CD4-positive, alpha-beta memory T cell (primary cell): ENCODE data around the gene PCMT1. TPM values are rescaled to one million over a fixed set of nuclear protein-coding genes. Genes with fewer than 3 reads are reported as not detected.

Source experiments
- CTCF ChIA-PET: fragments of 350-600 bp; sonication (Branson Sonifier 250); formaldehyde crosslinking; loops from one replicate; lab custom pipeline; 2021; ENCODE audit warnings: inconsistent platforms; ENCODE audit not compliant: partially characterized antibody; lab: Charles Lee
- POLR2A ChIA-PET: fragments of 350-600 bp; sonication (Branson Sonifier 250); formaldehyde crosslinking; loops from one replicate; lab custom pipeline; 2021; ENCODE audit not compliant: partially characterized antibody; lab: Charles Lee
- DNase-seq, 5 donors: peaks; one replicate each; pipeline versions ENCODE4 v3.0.0 to v3.0.0-alpha.2; 2020 to 2022; ENCODE audit warnings: mixed read lengths in 1 of 5
- H3K27ac ChIP-seq: one replicate; pipeline ENCODE4 v1.7.0; 2013; ENCODE audit warnings: low read depth, low read length
- H3K27me3 ChIP-seq: 2 replicates; pipeline ENCODE4 v1.7.0; 2013; ENCODE audit warnings: mild to moderate bottlenecking, low read length, moderate library complexity; ENCODE audit not compliant: insufficient read depth
- H3K36me3 ChIP-seq: 2 replicates; pipeline ENCODE4 v1.7.0; 2013; ENCODE audit warnings: mild to moderate bottlenecking, low read length, moderate library complexity; ENCODE audit not compliant: insufficient read depth
- H3K4me1 ChIP-seq: 2 replicates; pipeline ENCODE4 v1.7.0; 2013; ENCODE audit warnings: mild to moderate bottlenecking, low read length, moderate library complexity; ENCODE audit not compliant: insufficient read depth
- H3K4me3 ChIP-seq, 2 donors: one replicate each; pipeline ENCODE4 v1.7.0; 2013; ENCODE audit warnings: low read length in 2 of 2, mild to moderate bottlenecking in 1 of 2
- H3K9me3 ChIP-seq, 2 donors: one replicate each; pipeline ENCODE4 v1.7.0; 2013; ENCODE audit warnings: low read length in 2 of 2, control low read depth in 1 of 2; ENCODE audit not compliant: control insufficient read depth in 1 of 2
- H3K27ac Mint-ChIP-seq, 7 donors: one replicate each; pipeline ENCODE4 v1.8.0; 2020 to 2021; ENCODE audit warnings: mixed read lengths in 7 of 7, mild to moderate bottlenecking in 6 of 7, inconsistent platforms in 3 of 7, moderate library complexity in 3 of 7
- H3K27me3 Mint-ChIP-seq, 2 donors: one replicate each; pipeline ENCODE4 v1.8.0; 2020 to 2021; ENCODE audit warnings: mixed read lengths in 2 of 2
- H3K36me3 Mint-ChIP-seq, 2 donors: one replicate each; pipeline ENCODE4 v1.8.0; 2020 to 2021; ENCODE audit warnings: mixed read lengths in 2 of 2, inconsistent platforms in 1 of 2, mild to moderate bottlenecking in 1 of 2
- H3K4me1 Mint-ChIP-seq, 4 donors: one replicate each; pipeline ENCODE4 v1.8.0; 2020 to 2021; ENCODE audit warnings: mixed read lengths in 4 of 4, mild to moderate bottlenecking in 1 of 4
- H3K4me3 Mint-ChIP-seq, 8 donors: one replicate each; pipeline ENCODE4 v1.8.0; 2020 to 2021; ENCODE audit warnings: mixed read lengths in 8 of 8, mild to moderate bottlenecking in 7 of 8, moderate library complexity in 6 of 8, inconsistent platforms in 3 of 8
- H3K9me3 Mint-ChIP-seq, 8 donors: one replicate each; pipeline ENCODE4 v1.8.0; 2020 to 2021; ENCODE audit warnings: mixed read lengths in 8 of 8, mild to moderate bottlenecking in 5 of 8, inconsistent platforms in 3 of 8, moderate library complexity in 1 of 8
- intact Hi-C: fragments of 100-400 bp; cut with micrococcal nuclease; formaldehyde crosslinking; loops from one replicate; pipeline ENCODE4 v1.15.1; 2023
- polyA plus RNA-seq, 2 donors: library from polyadenylated mRNA; unstranded; fragments of 300-500 nt; fragmentation: Illumina TruSeq; gene quantifications; one replicate each; pipeline ENCODE4 v1.2.3, GENCODE V29; 2021
- total RNA-seq, 2 experiments: library from RNA; stranded (reverse); gene quantifications; one replicate each; pipeline ENCODE4 v1.2.3, GENCODE V29; 2021

Gene PCMT1
- total and polyA plus RNA-seq, 4 experiments from 2014 or later, result 50.8 to 196 (median 100) TPM

DNA sequence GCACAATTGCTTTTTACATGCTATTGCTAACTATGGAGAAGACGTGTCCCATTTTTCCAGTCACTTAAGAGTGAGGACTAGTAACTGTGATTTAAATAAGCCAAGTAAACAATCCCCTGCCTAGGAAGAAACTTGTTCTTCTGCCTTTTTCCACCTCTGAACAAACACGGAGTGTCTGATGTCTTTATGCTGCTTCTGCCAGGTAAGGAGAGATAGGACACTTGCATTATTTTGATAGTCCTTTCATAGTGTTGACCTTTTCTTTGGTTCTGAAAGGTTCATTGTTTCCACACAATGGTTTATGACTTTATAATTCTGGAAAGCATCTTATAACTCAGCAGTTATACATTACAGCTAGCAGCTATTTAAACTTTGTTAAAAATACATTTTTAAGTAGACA, 106.2 kb downstream of the PCMT1 start:
- POLR2A ChIA-PET, result interaction anchor here (0.9 kb wide), 1 partner anchor 137 kb away, joined by 3 read pairs; no protein-coding TSS in a partner anchor
- Histone ChIP-seq H3K9me3 (no peaks in the 10 kb centered on the region), H3K27ac (no peak overlapping the region), H3K4me1 (peaks cover 8% of the 10 kb centered on the region), H3K36me3 (no peaks in the 10 kb centered on the region), H3K4me3 (no peak overlapping the region), H3K27me3 (no peaks in the 10 kb centered on the region)
- Mint-ChIP-seq H3K9me3 (no peaks in the 10 kb centered on the region), H3K27me3 (peaks cover 0 to 5% of the 10 kb centered on the region in 2 donors), H3K27ac (no peak overlapping the region), H3K36me3 (no peaks in the 10 kb centered on the region), H3K4me1 (peaks cover 1 to 14% (median 4%) of the 10 kb centered on the region in 4 donors), H3K4me3 (no peak overlapping the region)
- intact Hi-C loops, result no loop called here
- CTCF ChIA-PET, result interaction anchor here (0.9 kb wide), 1 partner anchor 15 kb away, joined by 3 read pairs; no protein-coding TSS in a partner anchor
- DNase-seq, result no peak

DNA sequence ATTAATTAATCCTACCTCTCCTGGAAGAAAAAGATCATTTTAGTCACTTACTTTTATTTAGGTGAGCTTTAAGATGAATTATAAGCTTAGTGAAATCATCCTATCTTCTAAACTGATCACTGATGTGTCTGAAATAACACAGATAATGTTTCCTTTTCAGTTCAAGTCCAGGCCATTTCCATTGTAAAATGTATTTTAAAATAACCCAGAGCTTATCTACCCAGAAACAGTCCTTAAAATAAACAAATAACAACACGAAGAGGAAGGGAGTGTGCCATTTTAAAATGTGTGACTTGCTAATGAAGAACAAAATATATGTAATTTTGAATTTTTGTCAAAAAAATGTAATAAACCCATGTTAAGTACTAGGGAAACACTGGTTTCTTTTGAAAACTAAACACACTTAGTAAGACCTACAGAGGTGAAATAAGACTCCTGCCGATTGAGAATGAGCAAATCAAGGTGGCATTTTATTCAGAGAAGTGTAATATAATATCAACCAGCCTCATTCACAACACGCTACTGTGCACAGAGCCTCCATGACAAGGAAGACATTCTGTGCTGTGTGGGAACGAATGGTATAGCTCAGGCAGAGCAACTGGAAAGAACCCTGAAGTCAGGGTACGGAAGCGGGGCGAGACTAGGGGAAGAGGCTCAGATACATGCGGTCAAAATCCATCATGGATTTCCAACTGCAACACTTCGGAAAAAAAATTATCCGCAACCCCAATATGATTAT, 106.9 kb downstream of the PCMT1 start:
- CTCF ChIA-PET, result interaction anchor here (0.9 kb wide), 1 partner anchor 16 kb away, joined by 3 read pairs; no protein-coding TSS in a partner anchor

DNA sequence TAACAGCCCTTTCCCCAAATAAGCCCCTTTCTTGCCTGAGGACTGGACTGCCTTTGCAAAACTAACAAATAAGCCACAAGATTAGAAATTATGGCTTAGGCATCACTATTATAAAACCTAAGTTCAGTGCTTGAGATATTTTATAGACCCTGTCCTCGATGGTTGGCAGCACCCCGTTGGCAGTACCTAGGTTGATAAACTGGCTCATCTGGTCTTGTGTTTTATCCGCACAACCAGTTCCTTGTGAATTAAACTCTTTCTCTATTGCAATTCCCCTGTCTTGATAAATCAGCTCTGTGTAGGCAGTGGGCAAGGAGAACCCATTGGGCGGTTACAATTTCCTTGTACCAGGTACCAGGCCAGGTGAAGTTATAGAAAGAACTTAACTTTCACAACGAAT, 108.0 kb downstream of the PCMT1 start:
- intact Hi-C loops, result no loop called here
- CTCF ChIA-PET, result no interaction called here
- Histone ChIP-seq H3K36me3 (no peaks in the 10 kb centered on the region), H3K4me1 (peaks cover 5% of the 10 kb centered on the region), H3K9me3 (no peaks in the 10 kb centered on the region), H3K27ac (no peak overlapping the region), H3K27me3 (no peaks in the 10 kb centered on the region), H3K4me3 (no peak overlapping the region)
- Mint-ChIP-seq H3K9me3 (no peaks in the 10 kb centered on the region), H3K27ac (no peak overlapping the region), H3K4me1 (peaks cover 0 to 7% (median 3%) of the 10 kb centered on the region in 4 donors), H3K36me3 (no peaks in the 10 kb centered on the region), H3K4me3 (no peak overlapping the region), H3K27me3 (peaks cover 0 to 9% of the 10 kb centered on the region in 2 donors)
- POLR2A ChIA-PET, result no interaction called here
- no peak for DNase-seq

More for the DNA sequence above, 106.9 kb downstream of the PCMT1 start:
- no peak overlapping the region for H3K4me3 Mint-ChIP-seq
- Histone ChIP-seq H3K27ac (no peak overlapping the region), H3K9me3 (no peaks in the 10 kb centered on the region), H3K4me1 (peaks cover 8% of the 10 kb centered on the region), H3K27me3 (no peaks in the 10 kb centered on the region), H3K36me3 (no peaks in the 10 kb centered on the region), H3K4me3 (no peak overlapping the region)
- intact Hi-C loops, result no loop called here
- H3K4me1 Mint-ChIP-seq, result peaks cover 1 to 13% (median 3%) of the 10 kb centered on the region in 4 donors
- peak overlapping the region in 1 of 7 donors; percentile 18 for H3K27ac Mint-ChIP-seq
- DNase-seq, result no peak
- H3K36me3 Mint-ChIP-seq, result no peaks in the 10 kb centered on the region
- POLR2A ChIA-PET, result interaction anchor here (0.7 to 0.9 kb wide), 2 partner anchors 17 to 138 kb away, joined by 3 read pairs; no protein-coding TSS in a partner anchor
- H3K9me3 Mint-ChIP-seq, result no peaks in the 10 kb centered on the region
- peaks cover 0 to 6% of the 10 kb centered on the region in 2 donors for H3K27me3 Mint-ChIP-seq

DNA sequence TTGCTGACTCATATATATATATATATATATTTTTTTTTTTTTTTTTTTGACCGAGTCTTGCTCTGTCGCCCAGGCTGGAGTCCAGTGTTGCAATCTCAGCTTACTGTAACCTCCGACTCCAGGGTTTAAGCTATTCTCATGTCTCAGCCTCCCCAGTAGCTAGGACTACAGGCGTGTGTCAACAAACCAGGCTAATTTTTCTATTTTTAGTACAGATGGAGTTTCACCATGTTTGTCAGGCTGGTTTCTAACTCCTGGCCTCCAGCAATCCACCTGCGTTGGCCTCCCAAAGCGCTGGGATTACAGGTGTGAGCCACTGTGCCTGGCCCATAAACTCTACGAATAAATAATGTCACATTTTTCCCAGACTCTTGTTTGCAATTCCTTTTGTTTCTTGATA, 109.8 kb downstream of the PCMT1 start:
- no peak overlapping the region for H3K27ac Mint-ChIP-seq
- DNase-seq, result no peak
- ChIA-PET POLR2A (no interaction called here), CTCF (interaction anchor here (1.1 to 1.4 kb wide), 2 partner anchors 24 to 956 kb away, joined by 3 read pairs; no protein-coding TSS in a partner anchor)
- peaks cover 0 to 9% of the 10 kb centered on the region in 2 donors for H3K27me3 Mint-ChIP-seq
- Histone ChIP-seq H3K36me3 (no peaks in the 10 kb centered on the region), H3K4me3 (no peak overlapping the region), H3K27ac (no peak overlapping the region), H3K4me1 (peaks cover 8% of the 10 kb centered on the region), H3K9me3 (no peaks in the 10 kb centered on the region), H3K27me3 (no peaks in the 10 kb centered on the region)
- intact Hi-C loops, result no loop called here
- H3K36me3 Mint-ChIP-seq, result peaks cover 0 to 2% of the 10 kb centered on the region in 2 donors
- H3K4me1 Mint-ChIP-seq, result peaks cover 3 to 15% (median 6%) of the 10 kb centered on the region in 4 donors
- H3K9me3 Mint-ChIP-seq, result no peaks in the 10 kb centered on the region
- H3K4me3 Mint-ChIP-seq, result no peak overlapping the region

DNA sequence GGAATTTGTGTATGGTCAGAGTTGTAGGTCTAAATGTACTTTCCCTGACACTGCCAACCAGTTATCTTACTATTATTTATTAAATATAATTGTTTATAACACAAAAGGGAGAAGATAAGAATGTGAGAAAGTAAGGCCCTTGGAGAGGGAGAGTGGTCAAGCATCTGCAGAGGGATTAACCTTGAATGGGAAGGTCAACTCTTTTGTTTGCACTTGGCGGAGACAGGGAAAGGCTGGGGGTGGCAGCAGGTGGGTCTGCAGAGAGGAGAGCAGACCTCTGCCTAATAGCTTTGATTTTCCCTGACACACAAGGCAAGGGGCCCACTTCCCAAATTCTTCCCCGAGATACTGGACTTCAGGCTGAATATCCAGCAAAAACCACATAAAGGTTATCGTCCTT, 110.4 kb downstream of the PCMT1 start:
- Mint-ChIP-seq H3K27me3 (peaks cover 0 to 7% of the 10 kb centered on the region in 2 donors), H3K9me3 (no peaks in the 10 kb centered on the region), H3K36me3 (peaks cover 0 to 2% of the 10 kb centered on the region in 2 donors), H3K4me3 (no peak overlapping the region), H3K27ac (no peak overlapping the region), H3K4me1 (peaks cover 3 to 20% (median 8%) of the 10 kb centered on the region in 4 donors)
- Histone ChIP-seq H3K36me3 (no peaks in the 10 kb centered on the region), H3K27ac (no peak overlapping the region), H3K27me3 (no peaks in the 10 kb centered on the region), H3K4me1 (peaks cover 13% of the 10 kb centered on the region), H3K4me3 (no peak overlapping the region), H3K9me3 (no peaks in the 10 kb centered on the region)
- CTCF ChIA-PET, result interaction anchor here (1.1 to 1.4 kb wide), 2 partner anchors 24 to 955 kb away, joined by 3 read pairs; no protein-coding TSS in a partner anchor
- POLR2A ChIA-PET, result no interaction called here
- no peak for DNase-seq
- intact Hi-C loops, result no loop called here

DNA sequence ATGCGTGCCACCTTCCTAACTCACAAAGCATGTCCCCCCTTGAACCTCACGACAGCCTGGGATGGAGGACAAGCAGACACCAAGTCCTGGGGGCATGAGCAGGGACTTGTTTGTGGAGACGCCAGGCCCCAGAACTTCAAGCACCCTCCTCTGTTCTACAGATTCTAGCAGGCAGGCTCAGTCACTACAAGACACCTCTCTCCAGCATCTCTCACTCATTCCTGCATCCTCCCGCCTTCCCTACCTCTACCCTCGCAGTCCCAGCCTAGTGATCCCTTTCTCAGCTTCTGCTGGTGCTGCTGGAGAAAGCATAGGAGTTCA, 110.9 kb downstream of the PCMT1 start:
- Mint-ChIP-seq H3K27me3 (peaks cover 0 to 7% of the 10 kb centered on the region in 2 donors), H3K4me3 (no peak overlapping the region), H3K36me3 (peaks cover 0 to 2% of the 10 kb centered on the region in 2 donors), H3K27ac (no peak overlapping the region), H3K4me1 (peaks cover 3 to 23% (median 10%) of the 10 kb centered on the region in 4 donors), H3K9me3 (no peaks in the 10 kb centered on the region)
- POLR2A ChIA-PET, result no interaction called here
- Histone ChIP-seq H3K4me1 (peaks cover 13% of the 10 kb centered on the region), H3K4me3 (no peak overlapping the region), H3K27me3 (no peaks in the 10 kb centered on the region), H3K27ac (no peak overlapping the region), H3K36me3 (no peaks in the 10 kb centered on the region), H3K9me3 (no peaks in the 10 kb centered on the region)
- intact Hi-C loops, result no loop called here
- CTCF ChIA-PET, result interaction anchor here (1.4 kb wide), 1 partner anchor 25 kb away, joined by 3 read pairs; no protein-coding TSS in a partner anchor
- no peak for DNase-seq
